Activated naive CD8-positive, alpha-beta T cell treated with anti-CD3 and anti-CD28 coated beads, Interleukin-2, amount 10 ng/mL, durations not matched to agents 7 days and 5 days (primary cell): ENCODE measurements around the gene TLE7. TPM values are rescaled to one million over a fixed set of nuclear protein-coding genes. Genes with fewer than 3 reads are reported as not detected.

Experiments used
- ATAC-seq: fragments of 150-1000 bp; cut with Tn5 transposase; one replicate; pipeline ENCODE4 v1.10.0; 2021; ENCODE audit warnings: low read depth, moderate library complexity
- POLR2A ChIA-PET: fragments of 350-600 bp; sonication (Branson Sonifier 250); formaldehyde crosslinking; loops from one replicate; lab custom pipeline; 2021; ENCODE audit warnings: antibody characterized with exemption; lab: Charles Lee
- DNase-seq: peaks from one replicate; pipeline ENCODE4 v3.0.0; 2021
- H3K27ac Mint-ChIP-seq: one replicate; pipeline ENCODE4 v1.8.0; 2022; ENCODE audit warnings: mild to moderate bottlenecking, mixed read lengths
- H3K27me3 Mint-ChIP-seq: one replicate; pipeline ENCODE4 v1.8.0; 2022; ENCODE audit warnings: mild to moderate bottlenecking, moderate library complexity, mixed read lengths
- H3K36me3 Mint-ChIP-seq: one replicate; pipeline ENCODE4 v1.8.0; 2021; ENCODE audit warnings: mild to moderate bottlenecking, mixed read lengths
- H3K4me1 Mint-ChIP-seq: one replicate; pipeline ENCODE4 v1.8.0; 2021; ENCODE audit warnings: mixed read lengths
- H3K4me3 Mint-ChIP-seq: one replicate; pipeline ENCODE4 v1.8.0; 2022; ENCODE audit warnings: mild to moderate bottlenecking, moderate library complexity, mixed read lengths
- H3K9me3 Mint-ChIP-seq: one replicate; pipeline ENCODE4 v1.8.0; 2021; ENCODE audit warnings: mixed read lengths
- total RNA-seq, 2 experiments: library from RNA; stranded (reverse); gene quantifications; one replicate each; pipeline ENCODE4 v1.2.3, GENCODE V29; 2021

Gene TLE7
- total RNA-seq, 2 experiments from 2014 or later, result not detected

DNA sequence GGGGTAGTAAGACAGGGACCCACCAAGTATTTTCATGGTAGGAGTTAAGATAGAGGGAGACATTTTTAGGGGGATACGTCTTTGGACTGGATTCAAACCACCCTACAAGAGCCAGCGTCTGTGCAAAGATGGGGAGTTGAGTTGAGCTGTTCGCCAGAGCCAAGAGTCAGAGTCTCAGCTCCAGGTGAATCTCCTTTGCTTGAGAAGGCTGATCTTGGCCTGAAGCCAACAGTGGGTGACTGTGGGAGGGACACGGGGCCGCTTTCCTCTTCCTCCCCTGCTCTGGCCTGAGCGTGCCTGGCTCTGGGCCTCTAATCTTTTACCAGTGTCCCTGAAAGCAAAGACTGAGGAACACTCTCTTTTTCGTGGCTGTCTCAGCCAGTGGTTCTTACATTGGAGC, 5.4 kb downstream of the TLE7 start:
- no peak overlapping the region for H3K27ac Mint-ChIP-seq
- POLR2A ChIA-PET, result no interaction called here
- no peak for ATAC-seq
- H3K4me3 Mint-ChIP-seq, result no peak overlapping the region
- peaks cover 3% of the 10 kb centered on the region for H3K4me1 Mint-ChIP-seq
- DNase-seq, result no peak
- H3K27me3 Mint-ChIP-seq, result peaks cover 20% of the 10 kb centered on the region
- H3K36me3 Mint-ChIP-seq, result no peaks in the 10 kb centered on the region
- H3K9me3 Mint-ChIP-seq, result no peaks in the 10 kb centered on the region

DNA sequence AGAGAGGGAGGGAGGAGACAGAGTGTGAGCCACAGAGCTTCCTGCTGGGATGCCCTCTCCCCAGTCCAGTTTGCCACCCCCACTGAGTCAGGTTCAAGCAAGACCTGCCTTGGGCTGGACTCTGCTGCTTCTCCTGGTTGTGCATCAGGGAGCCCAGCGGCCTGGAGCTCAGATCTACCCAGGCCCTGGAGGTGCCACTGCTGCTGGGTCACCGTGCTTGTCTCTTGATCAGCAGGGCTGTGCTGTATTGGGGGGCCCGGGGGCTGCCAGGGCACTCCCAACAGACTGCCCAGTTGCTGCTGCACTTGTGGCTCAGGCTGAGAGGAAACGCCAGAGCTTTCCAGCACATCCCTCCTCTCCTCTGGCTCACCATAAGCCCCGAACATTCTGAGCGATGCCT, 8.9 kb downstream of the TLE7 start:
- POLR2A ChIA-PET, result no interaction called here
- H3K9me3 Mint-ChIP-seq, result no peaks in the 10 kb centered on the region
- H3K4me3 Mint-ChIP-seq, result no peak overlapping the region
- no peak overlapping the region for H3K27ac Mint-ChIP-seq
- DNase-seq, result no peak
- H3K27me3 Mint-ChIP-seq, result peaks cover 9% of the 10 kb centered on the region
- ATAC-seq, result no peak
- H3K36me3 Mint-ChIP-seq, result no peaks in the 10 kb centered on the region
- peaks cover 2% of the 10 kb centered on the region for H3K4me1 Mint-ChIP-seq

DNA sequence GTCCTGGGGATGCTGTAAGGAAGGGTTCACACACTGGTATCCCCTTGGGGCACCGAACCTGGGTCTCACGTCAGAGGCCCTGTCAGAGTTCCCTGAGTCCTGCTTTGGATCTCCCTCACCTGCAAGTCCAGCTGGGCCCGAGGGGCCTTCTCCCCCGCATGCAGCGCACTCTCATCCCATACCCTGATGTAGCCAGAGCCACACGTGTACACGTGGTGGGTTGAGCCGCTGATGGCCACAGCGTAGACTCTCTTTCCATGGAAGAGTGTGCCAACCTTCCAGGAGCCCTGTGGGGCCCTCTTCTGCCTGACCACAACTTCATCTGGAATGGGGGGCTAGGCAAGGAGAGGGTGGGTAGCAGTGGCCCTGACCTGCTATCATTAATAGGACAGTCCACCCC, 9.9 kb downstream of the TLE7 start:
- no peak for DNase-seq
- ATAC-seq, result no peak
- Mint-ChIP-seq H3K4me3 (no peak overlapping the region), H3K36me3 (no peaks in the 10 kb centered on the region), H3K4me1 (peaks cover 3% of the 10 kb centered on the region), H3K9me3 (no peaks in the 10 kb centered on the region), H3K27ac (no peak overlapping the region), H3K27me3 (peaks cover 12% of the 10 kb centered on the region)
- POLR2A ChIA-PET, result no interaction called here

DNA sequence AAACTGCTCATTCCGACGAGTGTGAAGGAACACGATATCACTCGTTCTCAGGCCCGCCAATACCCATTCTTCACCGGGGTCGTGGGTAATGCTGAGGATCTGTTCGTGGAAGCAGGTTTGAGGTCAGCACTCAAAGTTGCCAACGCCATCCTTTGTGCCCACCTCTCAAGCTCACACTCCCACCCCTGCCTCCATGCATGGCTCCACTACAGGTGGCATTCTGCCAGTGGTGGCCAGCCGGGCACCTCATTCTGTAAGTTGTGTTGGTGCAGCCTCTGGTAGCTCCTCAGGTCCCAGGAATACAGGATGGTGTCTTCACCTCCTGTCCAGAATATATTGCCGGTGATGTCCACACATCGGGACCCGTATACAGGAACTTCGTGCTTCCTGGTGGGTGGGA, 10.7 kb downstream of the TLE7 start:
- POLR2A ChIA-PET, result no interaction called here
- Mint-ChIP-seq H3K4me1 (peaks cover 8% of the 10 kb centered on the region), H3K27me3 (peaks cover 20% of the 10 kb centered on the region), H3K27ac (no peak overlapping the region), H3K4me3 (no peak overlapping the region), H3K9me3 (no peaks in the 10 kb centered on the region), H3K36me3 (no peaks in the 10 kb centered on the region)
- ATAC-seq (no peak), DNase-seq (no peak)

DNA sequence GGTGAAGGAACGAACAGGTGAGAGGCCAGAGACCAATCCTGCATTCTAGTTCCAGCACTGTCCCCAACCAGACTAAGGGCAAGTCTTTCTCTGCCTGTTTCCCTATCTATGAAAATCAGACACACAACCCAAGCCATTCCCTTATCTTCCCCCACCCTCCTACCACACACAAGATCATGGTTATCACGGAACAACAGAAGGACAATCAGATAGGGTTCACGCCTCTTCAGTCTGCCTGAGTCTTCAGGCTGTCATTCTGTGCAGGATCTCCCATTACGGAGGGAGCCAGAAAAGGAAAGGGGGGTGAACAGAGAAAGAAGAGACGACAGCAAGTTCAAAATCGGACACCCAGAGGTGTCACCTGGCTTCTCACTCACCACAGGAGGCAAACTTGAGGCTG, 11.1 kb downstream of the TLE7 start:
- ATAC-seq, result no peak
- POLR2A ChIA-PET, result no interaction called here
- no peaks in the 10 kb centered on the region for H3K9me3 Mint-ChIP-seq
- no peak overlapping the region for H3K4me3 Mint-ChIP-seq
- no peak for DNase-seq
- H3K4me1 Mint-ChIP-seq, result peaks cover 9% of the 10 kb centered on the region
- no peaks in the 10 kb centered on the region for H3K36me3 Mint-ChIP-seq
- H3K27ac Mint-ChIP-seq, result no peak overlapping the region
- H3K27me3 Mint-ChIP-seq, result peaks cover 24% of the 10 kb centered on the region

DNA sequence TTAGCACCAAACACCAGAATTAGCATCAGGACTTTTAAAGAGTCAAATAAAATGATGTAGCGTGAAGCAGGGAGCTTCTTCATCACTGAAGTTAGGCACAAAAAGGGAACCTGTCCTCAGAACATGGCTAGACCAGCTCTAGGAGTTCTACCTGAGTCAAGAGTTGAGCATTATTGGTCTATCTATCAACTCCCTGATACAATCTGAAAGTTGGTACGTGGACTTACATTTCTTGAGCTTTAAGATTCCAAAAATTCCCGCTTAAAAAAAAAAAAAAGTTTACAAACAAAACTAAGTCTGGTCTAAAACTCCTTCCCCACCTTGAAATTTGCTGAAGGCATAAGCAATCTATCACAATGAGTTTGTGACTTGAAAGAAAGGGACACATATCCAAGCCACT, 12.3 kb downstream of the TLE7 start:
- peaks cover 31% of the 10 kb centered on the region for H3K27me3 Mint-ChIP-seq
- H3K36me3 Mint-ChIP-seq, result no peaks in the 10 kb centered on the region
- no peaks in the 10 kb centered on the region for H3K9me3 Mint-ChIP-seq
- H3K27ac Mint-ChIP-seq, result no peak overlapping the region
- H3K4me3 Mint-ChIP-seq, result no peak overlapping the region
- DNase-seq (no peak), ATAC-seq (no peak)
- POLR2A ChIA-PET, result no interaction called here
- H3K4me1 Mint-ChIP-seq, result peaks cover 9% of the 10 kb centered on the region

DNA sequence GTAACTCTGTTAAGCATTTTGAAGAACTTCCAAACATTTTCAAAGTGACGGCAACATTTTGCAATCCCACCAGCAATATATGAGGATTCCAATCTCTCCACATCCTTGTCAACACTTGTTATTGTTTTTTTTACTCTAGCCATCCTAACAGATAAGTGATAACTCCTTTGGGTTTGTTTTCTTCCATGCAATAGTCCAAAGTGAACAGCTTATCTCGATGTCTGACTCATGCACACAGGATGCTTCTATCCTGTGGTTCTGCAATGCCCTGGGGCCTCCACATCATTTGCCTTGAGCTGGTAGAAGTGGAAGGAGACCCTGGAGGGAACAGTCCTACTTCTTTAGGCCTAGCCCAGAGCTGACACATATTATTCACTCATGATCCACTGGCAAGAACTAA, 13.0 kb downstream of the TLE7 start:
- Mint-ChIP-seq H3K4me3 (no peak overlapping the region), H3K36me3 (no peaks in the 10 kb centered on the region), H3K27me3 (peaks cover 35% of the 10 kb centered on the region), H3K9me3 (no peaks in the 10 kb centered on the region), H3K4me1 (peaks cover 9% of the 10 kb centered on the region), H3K27ac (no peak overlapping the region)
- POLR2A ChIA-PET, result no interaction called here
- no peak for DNase-seq
- ATAC-seq, result no peak

DNA sequence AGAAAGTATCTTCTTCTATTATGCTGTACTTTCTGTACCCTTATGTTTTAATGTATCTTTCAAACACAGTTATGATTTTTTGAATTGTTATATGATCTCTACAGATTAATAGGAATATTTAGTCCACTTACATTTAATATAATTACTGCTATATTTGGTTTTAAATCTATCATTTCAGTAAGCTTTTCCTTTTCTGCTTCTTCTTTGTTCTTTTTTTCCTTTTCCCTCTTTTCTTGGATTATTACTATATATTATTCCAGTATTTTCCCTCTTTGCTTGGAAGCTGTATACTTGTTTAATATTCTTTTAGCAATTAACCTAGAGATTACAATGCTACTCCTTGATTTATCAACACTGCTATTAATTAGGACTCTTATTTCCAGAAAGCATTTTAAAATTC, 13.5 kb downstream of the TLE7 start:
- Mint-ChIP-seq H3K27ac (no peak overlapping the region), H3K9me3 (no peaks in the 10 kb centered on the region), H3K4me3 (no peak overlapping the region), H3K4me1 (peaks cover 9% of the 10 kb centered on the region), H3K36me3 (no peaks in the 10 kb centered on the region), H3K27me3 (peaks cover 35% of the 10 kb centered on the region)
- POLR2A ChIA-PET, result no interaction called here
- DNase-seq (no peak), ATAC-seq (no peak)

DNA sequence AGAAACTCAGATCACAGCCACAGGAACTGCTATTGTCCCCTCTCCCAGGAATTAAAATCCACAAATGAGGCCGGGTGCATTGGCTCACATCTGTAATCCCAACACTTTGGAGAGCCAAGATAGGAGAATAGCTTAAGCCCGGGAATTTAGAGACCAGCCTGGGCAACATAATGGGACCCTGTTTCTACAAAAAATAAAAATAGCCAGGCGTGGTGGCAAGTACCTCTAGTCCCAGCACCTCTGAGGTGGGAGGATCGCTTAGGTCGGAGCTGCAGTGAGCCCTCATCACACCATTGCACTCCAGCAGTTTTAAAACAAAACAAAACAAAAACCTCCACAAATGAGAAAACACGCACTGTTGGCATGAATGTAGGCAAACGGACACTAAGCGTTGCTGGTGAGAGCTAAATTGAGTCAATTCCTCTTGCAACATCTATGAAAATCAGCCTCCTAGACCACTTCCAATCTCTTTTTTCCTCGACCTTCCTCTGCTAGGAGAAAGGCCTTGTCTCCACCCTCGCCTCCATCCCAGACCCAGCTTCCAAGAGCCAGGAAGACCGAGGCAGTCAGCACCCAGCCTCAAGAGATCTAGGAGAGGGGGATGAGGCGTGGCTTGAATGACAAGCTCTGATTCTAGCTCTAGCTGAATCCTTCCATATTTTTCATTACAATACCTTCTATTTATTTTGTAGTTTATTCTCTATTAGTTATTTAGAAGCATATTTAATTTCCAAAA, 14.8 kb downstream of the TLE7 start:
- H3K9me3 Mint-ChIP-seq, result no peaks in the 10 kb centered on the region
- H3K4me3 Mint-ChIP-seq, result peak overlapping the region; percentile 62
- POLR2A ChIA-PET, result interaction anchor here (1.2 kb wide), 1 partner anchor 35 kb away, joined by 3 read pairs; no protein-coding TSS in a partner anchor
- peaks cover 9% of the 10 kb centered on the region for H3K4me1 Mint-ChIP-seq
- DNase-seq (no peak), ATAC-seq (no peak)
- no peak overlapping the region for H3K27ac Mint-ChIP-seq
- H3K36me3 Mint-ChIP-seq, result no peaks in the 10 kb centered on the region
- H3K27me3 Mint-ChIP-seq, result peaks cover 35% of the 10 kb centered on the region

DNA sequence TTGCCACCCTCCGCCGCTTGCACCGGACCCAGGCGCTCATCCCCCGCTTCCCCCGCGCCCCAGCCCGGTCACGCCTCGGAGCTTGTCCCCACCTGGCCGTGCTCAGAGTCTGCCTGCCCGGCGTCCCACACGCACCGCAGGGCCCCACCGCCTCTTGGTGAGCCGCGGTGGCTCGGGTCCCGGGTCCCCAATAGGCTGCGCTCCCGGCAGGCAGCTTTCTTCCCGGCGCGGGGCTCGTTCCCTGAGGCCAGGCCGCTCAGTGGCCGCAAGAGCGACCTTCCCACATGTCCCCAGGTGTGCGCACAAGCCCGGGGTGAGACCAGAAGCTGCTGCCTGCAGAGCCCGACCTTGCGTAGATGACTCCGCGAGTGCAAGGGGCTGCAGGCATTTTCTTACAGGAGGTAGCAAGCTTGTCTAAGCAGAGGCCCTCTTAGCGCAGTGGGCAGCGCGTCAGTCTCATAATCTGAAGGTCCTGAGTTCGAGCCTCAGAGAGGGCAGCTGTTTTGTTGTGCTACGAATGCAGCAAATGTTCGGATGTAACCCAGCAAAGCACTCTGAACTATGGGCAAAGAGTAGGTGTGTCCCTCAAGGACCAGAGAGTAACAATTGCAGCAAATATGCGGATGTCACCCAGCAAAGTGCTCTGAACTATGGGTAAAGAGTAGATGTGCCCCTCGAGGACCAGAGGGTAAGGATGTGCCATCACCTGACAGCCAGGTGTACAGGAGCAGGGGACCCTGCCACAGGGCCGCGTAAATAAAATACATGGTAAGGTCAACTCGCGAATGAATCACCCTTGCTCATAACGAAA, 15.6 kb downstream of the TLE7 start:
- POLR2A ChIA-PET, result interaction anchor here (1.2 kb wide), 1 partner anchor 35 kb away, joined by 3 read pairs; no protein-coding TSS in a partner anchor
- H3K4me1 Mint-ChIP-seq, result peaks cover 9% of the 10 kb centered on the region
- no peaks in the 10 kb centered on the region for H3K9me3 Mint-ChIP-seq
- H3K4me3 Mint-ChIP-seq, result peak overlapping the region; percentile 62
- DNase-seq, result peak; percentile 58
- peak; percentile 80 for ATAC-seq
- H3K36me3 Mint-ChIP-seq, result no peaks in the 10 kb centered on the region
- no peak overlapping the region for H3K27ac Mint-ChIP-seq
- H3K27me3 Mint-ChIP-seq, result peaks cover 35% of the 10 kb centered on the region

DNA sequence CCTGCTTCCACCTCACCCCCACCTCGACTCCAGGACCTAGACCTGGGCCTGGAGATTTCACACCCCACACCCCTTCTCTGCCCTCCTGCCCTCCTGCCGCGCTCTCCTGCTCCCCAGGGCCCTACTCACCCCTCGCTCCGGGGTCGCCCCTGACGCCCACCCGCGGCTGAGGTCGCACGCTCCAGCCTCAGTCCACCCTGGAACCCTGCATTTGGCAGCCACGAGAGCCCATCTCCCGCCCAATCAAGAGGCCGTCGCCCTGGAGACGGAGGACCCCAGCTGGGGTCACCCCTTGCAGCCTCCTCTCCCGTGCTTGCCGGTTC, 16.1 kb downstream of the TLE7 start:
- no peak overlapping the region for H3K4me3 Mint-ChIP-seq
- H3K36me3 Mint-ChIP-seq, result no peaks in the 10 kb centered on the region
- no peak for DNase-seq
- POLR2A ChIA-PET, result interaction anchor here (1.2 kb wide), 1 partner anchor 36 kb away, joined by 3 read pairs; no protein-coding TSS in a partner anchor
- H3K27ac Mint-ChIP-seq, result no peak overlapping the region
- H3K27me3 Mint-ChIP-seq, result peaks cover 35% of the 10 kb centered on the region
- no peaks in the 10 kb centered on the region for H3K9me3 Mint-ChIP-seq
- H3K4me1 Mint-ChIP-seq, result peaks cover 9% of the 10 kb centered on the region
- no peak for ATAC-seq

DNA sequence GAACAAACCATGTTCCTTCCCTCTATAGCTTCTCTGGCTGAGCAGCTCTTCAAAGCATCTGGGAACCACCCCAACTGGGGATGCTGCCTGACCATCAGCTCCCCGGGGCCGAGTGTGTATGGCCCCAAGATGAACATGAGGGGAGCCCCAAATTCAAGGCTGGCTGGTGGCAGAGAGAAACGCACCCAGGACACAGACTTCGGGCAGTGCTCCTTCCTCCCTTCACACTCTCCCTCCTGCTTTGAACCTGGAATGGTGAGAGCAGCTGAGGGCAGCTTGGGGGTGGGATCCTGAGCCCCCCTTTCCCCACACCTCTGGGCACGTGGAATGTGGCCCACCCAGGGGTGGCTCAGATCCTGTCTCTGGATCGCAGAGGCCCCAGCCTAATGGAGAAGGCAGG, 17.2 kb downstream of the TLE7 start:
- H3K27ac Mint-ChIP-seq, result no peak overlapping the region
- POLR2A ChIA-PET, result no interaction called here
- no peak overlapping the region for H3K4me3 Mint-ChIP-seq

DNA sequence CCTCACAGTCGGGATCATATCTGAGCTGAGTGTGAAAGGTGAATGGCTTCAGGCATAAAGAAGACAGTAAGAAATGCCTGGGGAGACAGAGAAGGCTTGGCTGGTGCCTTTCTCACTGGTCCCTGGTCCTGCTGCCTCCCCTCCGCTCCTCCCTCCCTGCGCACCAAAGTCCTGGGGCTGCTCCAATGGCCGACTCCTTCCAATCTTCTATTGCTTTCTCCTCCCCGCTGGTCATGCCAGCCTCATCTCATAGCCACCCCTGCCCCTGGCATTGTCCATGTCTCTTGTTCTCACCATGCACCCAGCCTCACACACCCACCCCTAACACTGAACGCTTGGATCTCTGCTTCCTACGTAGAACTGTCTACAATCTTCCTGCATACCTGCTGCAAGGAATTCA, 18.0 kb downstream of the TLE7 start:
- no peaks in the 10 kb centered on the region for H3K36me3 Mint-ChIP-seq
- POLR2A ChIA-PET, result no interaction called here
- H3K27ac Mint-ChIP-seq, result no peak overlapping the region
- H3K4me1 Mint-ChIP-seq, result peaks cover 9% of the 10 kb centered on the region
- ATAC-seq (no peak), DNase-seq (no peak)
- peaks cover 31% of the 10 kb centered on the region for H3K27me3 Mint-ChIP-seq
- H3K4me3 Mint-ChIP-seq, result no peak overlapping the region
- no peaks in the 10 kb centered on the region for H3K9me3 Mint-ChIP-seq

More for the DNA sequence above, 17.2 kb downstream of the TLE7 start:
- peaks cover 35% of the 10 kb centered on the region for H3K27me3 Mint-ChIP-seq
- ATAC-seq (no peak), DNase-seq (no peak)
- peaks cover 9% of the 10 kb centered on the region for H3K4me1 Mint-ChIP-seq
- no peaks in the 10 kb centered on the region for H3K36me3 Mint-ChIP-seq
- H3K9me3 Mint-ChIP-seq, result no peaks in the 10 kb centered on the region

DNA sequence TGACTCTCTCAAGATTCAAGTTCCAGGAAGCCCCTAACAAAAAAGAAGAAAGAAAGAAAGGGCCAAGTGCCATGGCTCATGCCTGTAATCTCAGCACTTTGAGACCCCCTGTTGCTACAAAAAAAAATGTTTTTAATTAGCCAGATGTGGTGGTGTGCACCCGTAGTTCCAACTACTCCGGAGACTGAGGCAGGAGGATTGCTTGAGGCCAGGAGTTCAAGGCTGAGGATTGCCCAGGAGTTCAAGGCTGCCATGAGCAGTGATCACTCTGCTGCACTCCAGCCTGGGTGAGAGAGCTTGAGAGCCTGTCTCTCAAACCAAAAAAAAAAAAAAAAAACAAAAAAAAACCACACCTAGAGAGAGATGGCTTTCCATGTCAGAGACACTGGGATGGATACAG, 18.8 kb downstream of the TLE7 start:
- Mint-ChIP-seq H3K4me3 (no peak overlapping the region), H3K27me3 (peaks cover 31% of the 10 kb centered on the region), H3K36me3 (no peaks in the 10 kb centered on the region), H3K4me1 (peaks cover 9% of the 10 kb centered on the region), H3K9me3 (no peaks in the 10 kb centered on the region), H3K27ac (no peak overlapping the region)
- ATAC-seq (no peak), DNase-seq (no peak)
- POLR2A ChIA-PET, result no interaction called here
